ENCODE measurements around the gene SNX7.

GRCh38 chr1:98669355-98670296 is 8.1 kb downstream of the SNX7 start:
- TF ChIP-seq, protein P1, sequence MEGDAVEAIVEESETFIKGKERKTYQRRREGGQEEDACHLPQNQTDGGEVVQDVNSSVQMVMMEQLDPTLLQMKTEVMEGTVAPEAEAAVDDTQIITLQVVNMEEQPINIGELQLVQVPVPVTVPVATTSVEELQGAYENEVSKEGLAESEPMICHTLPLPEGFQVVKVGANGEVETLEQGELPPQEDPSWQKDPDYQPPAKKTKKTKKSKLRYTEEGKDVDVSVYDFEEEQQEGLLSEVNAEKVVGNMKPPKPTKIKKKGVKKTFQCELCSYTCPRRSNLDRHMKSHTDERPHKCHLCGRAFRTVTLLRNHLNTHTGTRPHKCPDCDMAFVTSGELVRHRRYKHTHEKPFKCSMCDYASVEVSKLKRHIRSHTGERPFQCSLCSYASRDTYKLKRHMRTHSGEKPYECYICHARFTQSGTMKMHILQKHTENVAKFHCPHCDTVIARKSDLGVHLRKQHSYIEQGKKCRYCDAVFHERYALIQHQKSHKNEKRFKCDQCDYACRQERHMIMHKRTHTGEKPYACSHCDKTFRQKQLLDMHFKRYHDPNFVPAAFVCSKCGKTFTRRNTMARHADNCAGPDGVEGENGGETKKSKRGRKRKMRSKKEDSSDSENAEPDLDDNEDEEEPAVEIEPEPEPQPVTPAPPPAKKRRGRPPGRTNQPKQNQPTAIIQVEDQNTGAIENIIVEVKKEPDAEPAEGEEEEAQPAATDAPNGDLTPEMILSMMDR (IDR thresholded peaks at IDR 0.05) = no peak
- TF ChIP-seq POLR2A (IDR thresholded peaks at IDR 0.05) (no peak), EP300 (IDR thresholded peaks at IDR 0.05) (no peak)
